Endothelial cell of umbilical vein (primary cell): ENCODE measurements around the gene DNAAF3. TPM values are rescaled to one million over a fixed set of nuclear protein-coding genes. Genes with fewer than 3 reads are reported as not detected.

Experiments used
- BruUV-seq: library from RNA; stranded (reverse); fragments of 400-500 nt; replicated peaks from 2 replicates; lab custom pipeline; 2021; lab: Mats Ljungman, UMichigan
- CTCF ChIA-PET: fragments of 300-600, 350-600 bp; sonication (Branson Sonifier 250); formaldehyde crosslinking; loops from one replicate; lab custom pipeline; 2021; ENCODE audit warnings: antibody characterized with exemption, inconsistent platforms; lab: Charles Lee
- POLR2A ChIA-PET: fragments of 300-600, 350-600 bp; sonication (Branson Sonifier 250); formaldehyde crosslinking; loops from one replicate; lab custom pipeline; 2021; ENCODE audit warnings: antibody characterized with exemption, inconsistent platforms; lab: Charles Lee
- DNase-seq: peaks from one replicate; pipeline ENCODE4 v3.0.0-alpha.2; 2011; ENCODE audit warnings: low read depth, low spot score
- FAIRE-seq: peaks from 2 replicates; lab custom pipeline; 2011; peaks lifted over from hg19 to GRCh38; lab: Jason Lieb, UNC
- H2AFZ ChIP-seq: 2 replicates; pipeline ENCODE4 v1.6.0; 2012; ENCODE audit warnings: low read depth, low read length, control low read depth, inconsistent platforms
- H3K27ac ChIP-seq: 2 replicates; pipeline ENCODE4 v1.5.1; 2011; ENCODE audit warnings: low read depth, mild to moderate bottlenecking, control low read depth, low read length, moderate library complexity; ENCODE audit not compliant: insufficient read depth
- H3K27me3 ChIP-seq, 2 experiments: 2 replicates each; pipeline versions ENCODE4 v1.6.0 to v1.6.1; 2011; ENCODE audit warnings: low read length in 2 of 2, mixed read lengths in 1 of 2; ENCODE audit not compliant: control insufficient read depth in 2 of 2, insufficient read depth in 2 of 2
- H3K36me3 ChIP-seq, 2 experiments: 2 replicates in 1 of 2; 3 replicates in 1 of 2; pipeline ENCODE4 v1.5.1; 2011; ENCODE audit warnings: low read length in 2 of 2, mild to moderate bottlenecking in 1 of 2, moderate library complexity in 1 of 2; ENCODE audit not compliant: control insufficient read depth in 2 of 2, insufficient read depth in 2 of 2; ENCODE audit errors: extremely low read depth in 1 of 2
- H3K4me1 ChIP-seq: 3 replicates; pipeline ENCODE4 v1.5.1; 2011; ENCODE audit warnings: mild to moderate bottlenecking, low read length; ENCODE audit not compliant: control insufficient read depth, insufficient read depth; ENCODE audit errors: extremely low read depth
- H3K4me2 ChIP-seq: 2 replicates; pipeline ENCODE4 v1.6.1; 2011; ENCODE audit warnings: low read length, control low read depth, mixed read lengths; ENCODE audit not compliant: insufficient read depth
- H3K4me3 ChIP-seq, 3 experiments: fragments of 200-600 bp in 1 of 3; sonication (generic), shearing (Covaris generic) in 1 of 3; replicated peaks in 1 of 3; 2 replicates each; pipeline ENCODE4 v1.5.1; 2011 to 2016; ENCODE audit warnings: control low read depth in 3 of 3, low read length in 3 of 3, mild to moderate bottlenecking in 2 of 3, inconsistent platforms in 1 of 3, low read depth in 1 of 3, moderate library complexity in 1 of 3; ENCODE audit not compliant: insufficient read depth in 1 of 3
- H3K79me2 ChIP-seq: 2 replicates; pipeline ENCODE4 v1.6.0; 2012; ENCODE audit warnings: low read length, inconsistent platforms; ENCODE audit not compliant: control insufficient read depth, insufficient read depth
- H3K9ac ChIP-seq: replicated peaks from 2 replicates; pipeline ENCODE3; 2011; ENCODE audit warnings: low read length, control low read depth; ENCODE audit not compliant: insufficient read depth; ENCODE audit errors: extremely low read depth
- H3K9me1 ChIP-seq: replicated peaks from 3 replicates; pipeline ENCODE4 v1.6.0; 2011; ENCODE audit warnings: mild to moderate bottlenecking, low read length; ENCODE audit not compliant: control insufficient read depth, insufficient read depth; ENCODE audit errors: extremely low read depth
- H3K9me3 ChIP-seq: replicated peaks from 2 replicates; pipeline ENCODE4 v1.5.1; 2012; ENCODE audit warnings: low read length, inconsistent platforms; ENCODE audit not compliant: control insufficient read depth, insufficient read depth
- H4K20me1 ChIP-seq: replicated peaks from 2 replicates; pipeline ENCODE3; 2011; ENCODE audit warnings: mild to moderate bottlenecking, low read length; ENCODE audit not compliant: control insufficient read depth, insufficient read depth; ENCODE audit errors: extremely low read depth
- CTCF ChIP-seq, 2 donors: IDR thresholded peaks; 1 replicate in 1 of 2; 2 replicates in 1 of 2; pipeline ENCODE4 v1.5.1; 2011; ENCODE audit warnings: low read length in 2 of 2, mild to moderate bottlenecking in 2 of 2, moderate library complexity in 2 of 2, control low read depth in 1 of 2, inconsistent platforms in 1 of 2, low read depth in 1 of 2; ENCODE audit not compliant: insufficient read depth in 1 of 2; ENCODE audit errors: extremely low read depth in 1 of 2
- EZH2 ChIP-seq: IDR thresholded peaks from 2 replicates; pipeline ENCODE4 v1.6.1; 2012; ENCODE audit warnings: borderline replicate concordance, low read depth, mild to moderate bottlenecking, moderate library complexity, low read length, inconsistent platforms; ENCODE audit not compliant: severe bottlenecking
- FOS ChIP-seq: IDR thresholded peaks from 2 replicates; pipeline ENCODE4 v1.6.1; 2011; ENCODE audit warnings: mild to moderate bottlenecking, low read length, moderate library complexity, borderline replicate concordance; ENCODE audit not compliant: insufficient read depth
- GATA2 ChIP-seq: IDR thresholded peaks from 2 replicates; pipeline ENCODE4 v1.7.0; 2011; ENCODE audit warnings: low read depth, mild to moderate bottlenecking, moderate library complexity, mixed read lengths, low read length; ENCODE audit not compliant: insufficient read length, insufficient read depth
- JUN ChIP-seq: IDR thresholded peaks from 2 replicates; pipeline ENCODE4 v1.6.1; 2011; ENCODE audit warnings: borderline replicate concordance, low read depth; ENCODE audit not compliant: insufficient read length, insufficient read depth
- MYC ChIP-seq: IDR thresholded peaks from one replicate; pipeline ENCODE4 v1.6.1; 2011; ENCODE audit warnings: mild to moderate bottlenecking, low read depth, low read length
- POLR2A ChIP-seq: IDR thresholded peaks from 2 replicates; pipeline ENCODE4 v1.6.1; 2012; ENCODE audit warnings: low read depth, mild to moderate bottlenecking, control low read depth, low read length
- POLR2AphosphoS5 ChIP-seq: IDR thresholded peaks from 2 replicates; pipeline ENCODE4 v1.6.1; 2012; ENCODE audit warnings: low read depth, mild to moderate bottlenecking, control low read depth, low read length, moderate library complexity; ENCODE audit not compliant: insufficient read depth
- dilution Hi-C: fragments of 300-500 bp; cut with MboI; formaldehyde crosslinking; loops from one replicate; pipeline ENCODE4 v1.15.0; 2019; ENCODE audit warnings: low sequenced_read_pairs; ENCODE audit not compliant: extremely low pct_ligation_motif_present
- intact Hi-C: fragments of 100-400 bp; cut with micrococcal nuclease; formaldehyde crosslinking; loops from one replicate; pipeline ENCODE4 v1.10.0; 2022
- polyA plus RNA-seq, 4 experiments: library from polyadenylated mRNA; depleted of rRNA in 3 of 4; stranded (reverse) in 3 of 4; unstranded in 1 of 4; fragments of >200 nt; gene quantifications; 2 replicates each; pipeline versions ENCODE4 v1.2.1 to v1.2.3, GENCODE V29; 2011 to 2012; ENCODE audit warnings: missing spikeins in 1 of 4
- total RNA-seq: library from RNA; stranded (reverse); gene quantifications from 2 replicates; pipeline ENCODE4 v1.2.3, GENCODE V29; 2021
- TF ChIP-seq, protein P1 (sequence below): IDR thresholded peaks from 2 replicates; pipeline ENCODE4 v1.6.1; 2011; ENCODE audit not compliant: insufficient read depth, insufficient read length

DNAAF3 gene
- total and polyA plus RNA-seq, 2 donors (not counting 3 experiments of a cell fraction or from before 2014, with no cell fraction given) = 0.62 to 0.75 TPM

DNA sequence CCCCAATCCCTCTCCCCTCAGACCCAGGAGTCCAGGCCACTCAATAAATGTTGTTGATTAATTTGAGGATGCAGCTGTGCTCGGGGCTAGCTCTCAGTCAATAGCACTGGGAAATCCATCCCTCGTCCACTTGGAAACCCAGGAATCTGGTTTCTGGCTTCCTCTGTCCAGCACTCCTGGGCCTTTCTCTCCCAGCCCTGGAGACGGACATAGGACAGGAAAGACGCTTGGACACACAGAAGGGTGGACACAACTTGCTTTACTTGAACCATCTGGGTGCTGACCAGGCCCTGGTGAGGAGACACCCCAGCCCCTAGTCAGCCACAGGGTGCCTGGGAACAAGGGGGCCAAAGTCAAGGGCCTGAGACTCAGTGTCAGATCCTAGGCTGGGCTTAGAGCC, 8.0 kb downstream of the DNAAF3 start:
- dilution Hi-C loops = no loop called here
- Histone ChIP-seq H3K4me3 (no peak overlapping the region), H3K9me1 (no peaks in the 10 kb centered on the region), H4K20me1 (no peaks in the 10 kb centered on the region), H3K36me3 (no peaks in the 10 kb centered on the region), H3K79me2 (no peaks in the 10 kb centered on the region), H3K27ac (no peak overlapping the region), H2AFZ (no peak overlapping the region), H3K9me3 (no peaks in the 10 kb centered on the region), H3K4me1 (no peaks in the 10 kb centered on the region), H3K27me3 (peaks cover 14 to 16% of the 10 kb centered on the region in 2 experiments), H3K4me2 (no peak overlapping the region), H3K9ac (no peak overlapping the region)
- intact Hi-C loops = no loop called here
- ChIA-PET POLR2A (no interaction called here), CTCF (interaction anchor here (1.3 to 4.6 kb wide), 4 partner anchors 8 to 70 kb away, joined by 3 to 64 read pairs (median 26); partner anchors contain the start of gene DNAAF3)
- TF ChIP-seq FOS (no peak), GATA2 (no peak), MYC (no peak), JUN (no peak), POLR2AphosphoS5 (no peak), CTCF (IDR thresholded peaks at IDR 0.05; ENCODE audit: extremely low read depth in 1 of 2, insufficient read depth in 1 of 2, low read depth in 1 of 2, low read length in 2 of 2) (no peak), EZH2 (no peak), POLR2A (no peak)
- TF ChIP-seq, protein P1, sequence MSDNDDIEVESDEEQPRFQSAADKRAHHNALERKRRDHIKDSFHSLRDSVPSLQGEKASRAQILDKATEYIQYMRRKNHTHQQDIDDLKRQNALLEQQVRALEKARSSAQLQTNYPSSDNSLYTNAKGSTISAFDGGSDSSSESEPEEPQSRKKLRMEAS = no peak
- FAIRE-seq = no peak
- no TSS peak for BruUV-seq
- DNase-seq = no peak
